Upper lobe of left lung (tissue), 6 donors: Measurements from ENCODE around the gene KRTAP4-12. TPM values are rescaled to one million over a fixed set of nuclear protein-coding genes. Genes with fewer than 3 reads are reported as not detected.
"Not testable (repeated sequence)": the region's sequence is repeated elsewhere in the genome, so short reads cannot be mapped to it uniquely, and the experiment has no call there.

ENCODE experiments used
- ATAC-seq, 2 donors: fragments of 200-7000 bp; cut with Tn5 transposase; one replicate each; pipeline ENCODE4 v1.9.1; 2022; ENCODE audit warnings: mild to moderate bottlenecking in 2 of 2, moderate library complexity in 2 of 2; ENCODE audit not compliant: low FRiP score in 2 of 2
- DNase-seq, 2 donors: peaks; one replicate each; pipeline ENCODE4 v3.0.0-alpha.2; 2019 to 2020
- H3K27ac ChIP-seq, 4 donors: fragments of 200-600 bp; sonication (generic); one replicate each; pipeline ENCODE4 v1.5.1; 2016 to 2019
- H3K27me3 ChIP-seq, 4 donors: fragments of 200-600 bp; sonication (generic); one replicate each; pipeline ENCODE4 v1.5.1; 2017 to 2019
- H3K36me3 ChIP-seq, 4 donors: fragments of 200-600 bp; sonication (generic); one replicate each; pipeline ENCODE4 v1.5.1; 2016 to 2019
- H3K4me1 ChIP-seq, 4 donors: fragments of 200-600 bp; sonication (generic); one replicate each; pipeline ENCODE4 v1.5.1; 2018 to 2019
- H3K4me3 ChIP-seq, 4 donors: fragments of 200-600 bp; sonication (generic); one replicate each; pipeline ENCODE4 v1.5.1; 2017 to 2019; ENCODE audit warnings: mild to moderate bottlenecking in 2 of 4, moderate library complexity in 1 of 4
- H3K9me3 ChIP-seq, 4 donors: fragments of 200-600 bp; sonication (generic); one replicate each; pipeline ENCODE4 v1.5.1; 2018 to 2019
- CTCF ChIP-seq, 6 experiments: fragments of 450-650 bp in 4 of 6; fragments of 200-600 bp in 2 of 6; sonication (generic) in 2 of 6; IDR thresholded peaks; one replicate each; pipeline ENCODE4 v1.5.1; 2016 to 2019; ENCODE audit warnings: antibody characterized with exemption in 6 of 6
- EP300 ChIP-seq, 4 donors: sonication (generic); formaldehyde crosslinking; IDR thresholded peaks; one replicate each; pipeline ENCODE4 v1.5.1; 2017; ENCODE audit warnings: antibody characterized with exemption in 4 of 4, control low read depth in 2 of 4
- POLR2A ChIP-seq, 4 donors: fragments of 450-650 bp; IDR thresholded peaks; one replicate each; pipeline ENCODE4 v1.5.1; 2016 to 2017; ENCODE audit warnings: antibody characterized with exemption in 4 of 4, mild to moderate bottlenecking in 2 of 4
- POLR2AphosphoS5 ChIP-seq, 2 donors: sonication (generic); formaldehyde crosslinking; IDR thresholded peaks; one replicate each; pipeline ENCODE4 v1.5.1; 2017; ENCODE audit warnings: antibody characterized with exemption in 2 of 2
- WGBS, 2 donors: methylation state at CpG; one replicate each; pipeline ENCODE4 v1.1.5; 2017 to 2018; 5-methylcytosine and 5-hydroxymethylcytosine counted together
- total RNA-seq, 6 donors: library from RNA; depleted of rRNA in 4 of 6; stranded (reverse); fragments of >200 nt in 4 of 6; gene quantifications; one replicate each; pipeline versions ENCODE4 v1.1.0 to v1.2.1, GENCODE V29; 2016 to 2021
- donor health status: DM: no; HTN: no; CAD: no; lungs with moderate emphysema.
- donor health status: DM: no; HTN: yes; CAD: no; lungs with severe emphysema.

KRTAP4-12 gene
- total RNA-seq, 6 donors from 2014 or later, result not detected

GRCh38 chr17:41107941-41108450 is 16.0 kb downstream of the KRTAP4-12 start:
- no peak for ATAC-seq
- no peak for TF ChIP-seq POLR2AphosphoS5 (IDR thresholded peaks at IDR 0.05)
- TF ChIP-seq EP300 (IDR thresholded peaks at IDR 0.05), result no peak
- TF ChIP-seq POLR2A (IDR thresholded peaks at IDR 0.05), result no peak
- TF ChIP-seq CTCF (IDR thresholded peaks at IDR 0.05), result no peak

GRCh38 chr17:41105347-41105746 is 18.6 kb downstream of the KRTAP4-12 start, which contains the start of gene KRTAP4-9:
Gene KRTAP4-9, plus strand, starts transcription at chr17:41105389. Its CDS starts 0 bp downstream, at chr17:41105389.
- H3K27ac ChIP-seq, H3K9me3 ChIP-seq, H3K27me3 ChIP-seq, H3K36me3 ChIP-seq, H3K4me3 ChIP-seq, ATAC-seq, H3K4me1 ChIP-seq: not testable (repeated sequence)
- 90% methylated on average over 7 of the region's 10 CpGs; no CpG with 5 or more reads in 1 of the 2 donors for WGBS, 2 donors
- DNase-seq, result peak in 1 of 2 donors; percentile 57

More at GRCh38 chr17:41107941-41108450, 16.0 kb downstream of the KRTAP4-12 start:
- H3K27ac ChIP-seq, result no peak overlapping the region
- no peaks in the 10 kb centered on the region for H3K36me3 ChIP-seq
- DNase-seq, result no peak
- no peak overlapping the region for H3K4me3 ChIP-seq
- WGBS, 2 donors, result 79 to 83% methylated on average over 1 of the region's 1 CpG
- no peaks in the 10 kb centered on the region for H3K9me3 ChIP-seq
- no peaks in the 10 kb centered on the region for H3K4me1 ChIP-seq
- H3K27me3 ChIP-seq, result no peaks in the 10 kb centered on the region

- not testable (repeated sequence) for H3K9me3 ChIP-seq, ATAC-seq, DNase-seq
These were observed 19.5 kb downstream of the KRTAP4-12 start for GRCh38 chr17:41104386-41105038.

GRCh38 chr17:41103896-41104295 is 20.1 kb downstream of the KRTAP4-12 start:
- ATAC-seq (no peak), DNase-seq (no peak)
- no peaks in the 10 kb centered on the region for H3K4me1 ChIP-seq
- H3K27me3 ChIP-seq, result no peaks in the 10 kb centered on the region
- no peak overlapping the region for H3K4me3 ChIP-seq
- no peaks in the 10 kb centered on the region for H3K9me3 ChIP-seq
- no peak for TF ChIP-seq POLR2A (IDR thresholded peaks at IDR 0.05)
- no peak for TF ChIP-seq CTCF (IDR thresholded peaks at IDR 0.05)
- no peak for TF ChIP-seq EP300 (IDR thresholded peaks at IDR 0.05)
- TF ChIP-seq POLR2AphosphoS5 (IDR thresholded peaks at IDR 0.05), result no peak
- 89 to 97% methylated on average over 1 of the region's 1 CpG for whole genome bisulfite sequencing, 2 donors
- H3K27ac ChIP-seq, result no peak overlapping the region
- H3K36me3 ChIP-seq, result no peaks in the 10 kb centered on the region

More at GRCh38 chr17:41104386-41105038, 19.5 kb downstream of the KRTAP4-12 start:
- WGBS, 2 donors, result 72 to 77% methylated on average over 2 of the region's 2 CpGs
- not testable (repeated sequence) for H3K27me3 ChIP-seq, H3K36me3 ChIP-seq, H3K4me3 ChIP-seq, H3K4me1 ChIP-seq, H3K27ac ChIP-seq

- 49 to 64% methylated on average over 8 to 10 of the region's 10 CpGs for WGBS, 2 donors
- no peaks in the 10 kb centered on the region for H3K9me3 ChIP-seq
- H3K4me1 ChIP-seq, result no peaks in the 10 kb centered on the region
- H3K36me3 ChIP-seq, result no peaks in the 10 kb centered on the region
- ATAC-seq, result no peak
- DNase-seq, result peak in 1 of 2 donors; percentile 52
- H3K27ac ChIP-seq, result no peak within 1 kb of the TSS
- no peak within 1 kb of the TSS for H3K4me3 ChIP-seq
- no peak for TF ChIP-seq CTCF (IDR thresholded peaks at IDR 0.05)
- TF ChIP-seq EP300 (IDR thresholded peaks at IDR 0.05), result no peak
- TF ChIP-seq POLR2AphosphoS5 (IDR thresholded peaks at IDR 0.05), result no peak
- no peak for TF ChIP-seq POLR2A (IDR thresholded peaks at IDR 0.05)
- no peaks in the 10 kb centered on the region for H3K27me3 ChIP-seq
These were observed 22.3 kb downstream of the KRTAP4-12 start, which contains the start of gene KRTAP4-16 for GRCh38 chr17:41101586-41102259. Gene KRTAP4-16, minus strand, starts transcription at chr17:41102209. Its CDS starts 0 bp downstream, at chr17:41102209.

GRCh38 chr17:41099682-41100480 is 24.1 kb downstream of the KRTAP4-12 start:
- WGBS, 2 donors, result 35 to 49% methylated on average over 7 of the region's 7 CpGs
- not testable (repeated sequence) for H3K36me3 ChIP-seq, H3K27ac ChIP-seq, H3K4me1 ChIP-seq, H3K9me3 ChIP-seq, H3K27me3 ChIP-seq, DNase-seq, ATAC-seq, H3K4me3 ChIP-seq
